Measurements from ENCODE around the gene CD300LB.

The CD300LB gene

GRCh38 chr17:74542727-74543383 is 11.6 kb upstream of the CD300LB start:
- ChIA-PET CTCF (no interaction called here), POLR2A (no interaction called here)
- no peak for DNase-seq (ENCODE audit: extremely low spot score)
- TF ChIP-seq ZNF384 (IDR thresholded peaks at IDR 0.05) (no peak), SP1 (IDR thresholded peaks at IDR 0.05) (no peak), FOXA1 (IDR thresholded peaks at IDR 0.05) (no peak), NFRKB (IDR thresholded peaks at IDR 0.05) (no peak), FOXK2 (IDR thresholded peaks at IDR 0.05) (no peak)

- ChIA-PET CTCF (no interaction called here), POLR2A (no interaction called here)
- TF ChIP-seq BHLHE40 (IDR thresholded peaks at IDR 0.05; ENCODE audit: borderline replicate concordance) (no peak), NFRKB (IDR thresholded peaks at IDR 0.05) (no peak), ZNF384 (IDR thresholded peaks at IDR 0.05) (no peak), SP1 (IDR thresholded peaks at IDR 0.05) (no peak), LEF1 (IDR thresholded peaks at IDR 0.05; ENCODE audit: borderline replicate concordance) (no peak)
- no peak for DNase-seq (ENCODE audit: extremely low spot score)
Measured at GRCh38 chr17:74542166-74542565, 10.9 kb upstream of the CD300LB start.

GRCh38 chr17:74541176-74542111 is 10.2 kb upstream of the CD300LB start:
- CTCF ChIA-PET = no interaction called here

GRCh38 chr17:74539281-74539820 is 8.1 kb upstream of the CD300LB start:
- CTCF ChIA-PET = no interaction called here
- TF ChIP-seq ELF4 (IDR thresholded peaks at IDR 0.05) (no peak), TARDBP (IDR thresholded peaks at IDR 0.05) (no peak), FOXK2 (IDR thresholded peaks at IDR 0.05) (no peak), FOXA1 (IDR thresholded peaks at IDR 0.05) (no peak), SP1 (IDR thresholded peaks at IDR 0.05) (no peak), ZNF384 (IDR thresholded peaks at IDR 0.05) (no peak), BHLHE40 (IDR thresholded peaks at IDR 0.05; ENCODE audit: borderline replicate concordance) (no peak), PKNOX1 (IDR thresholded peaks at IDR 0.05) (no peak), SUZ12 (IDR thresholded peaks at IDR 0.05) (no peak), FOXM1 (IDR thresholded peaks at IDR 0.05; ENCODE audit: borderline replicate concordance) (no peak), NFRKB (IDR thresholded peaks at IDR 0.05) (no peak), L3MBTL2 (conservative IDR thresholded peaks at IDR 0.05) (no peak), ARNT (IDR thresholded peaks at IDR 0.05) (no peak), HDGF (IDR thresholded peaks at IDR 0.05; ENCODE audit: borderline replicate concordance) (no peak)
- no peak for DNase-seq (ENCODE audit: extremely low spot score)
- POLR2A ChIA-PET = no interaction called here

More at GRCh38 chr17:74541176-74542111, 10.2 kb upstream of the CD300LB start:
- TF ChIP-seq HDGF (IDR thresholded peaks at IDR 0.05; ENCODE audit: borderline replicate concordance) (no peak), CTBP1 (IDR thresholded peaks at IDR 0.05; ENCODE audit: borderline replicate concordance) (no peak), FOXK2 (IDR thresholded peaks at IDR 0.05) (no peak), FOXA1 (IDR thresholded peaks at IDR 0.05) (no peak), L3MBTL2 (conservative IDR thresholded peaks at IDR 0.05) (no peak), SP1 (IDR thresholded peaks at IDR 0.05) (no peak), ZNF384 (IDR thresholded peaks at IDR 0.05) (no peak), NFRKB (IDR thresholded peaks at IDR 0.05) (no peak), ARNT (IDR thresholded peaks at IDR 0.05) (no peak), BHLHE40 (IDR thresholded peaks at IDR 0.05; ENCODE audit: borderline replicate concordance) (no peak), FOXM1 (IDR thresholded peaks at IDR 0.05; ENCODE audit: borderline replicate concordance) (no peak), ELF4 (IDR thresholded peaks at IDR 0.05) (no peak), TARDBP (IDR thresholded peaks at IDR 0.05) (no peak), LEF1 (IDR thresholded peaks at IDR 0.05; ENCODE audit: borderline replicate concordance) (no peak), PKNOX1 (IDR thresholded peaks at IDR 0.05) (no peak), SUZ12 (IDR thresholded peaks at IDR 0.05) (no peak)
- no peak for DNase-seq (ENCODE audit: extremely low spot score)
- POLR2A ChIA-PET = no interaction called here

- TF ChIP-seq TARDBP (IDR thresholded peaks at IDR 0.05) (no peak), ARNT (IDR thresholded peaks at IDR 0.05) (no peak), ZNF384 (IDR thresholded peaks at IDR 0.05) (no peak), NFRKB (IDR thresholded peaks at IDR 0.05) (no peak), HDGF (IDR thresholded peaks at IDR 0.05; ENCODE audit: borderline replicate concordance) (no peak), FOXK2 (IDR thresholded peaks at IDR 0.05) (no peak), FOXM1 (IDR thresholded peaks at IDR 0.05; ENCODE audit: borderline replicate concordance) (no peak), BHLHE40 (IDR thresholded peaks at IDR 0.05; ENCODE audit: borderline replicate concordance) (no peak), L3MBTL2 (conservative IDR thresholded peaks at IDR 0.05) (no peak), CTBP1 (IDR thresholded peaks at IDR 0.05; ENCODE audit: borderline replicate concordance) (no peak)
- ChIA-PET CTCF (no interaction called here), POLR2A (interaction anchor here (0.9 kb wide), 1 partner anchor 9 kb away, joined by 3 read pairs; no protein-coding TSS in a partner anchor)
- DNase-seq (ENCODE audit: extremely low spot score) = no peak
Measured at GRCh38 chr17:74536890-74537289, 5.6 kb upstream of the CD300LB start.

- CTCF ChIA-PET = interaction anchor here (1.6 kb wide), 1 partner anchor 164 kb away, joined by 7 read pairs; no protein-coding TSS in a partner anchor
- POLR2A ChIA-PET = no interaction called here
- no peak for DNase-seq (ENCODE audit: extremely low spot score)
Measured at GRCh38 chr17:74532115-74532514, 840 bp upstream of the CD300LB start.

More at GRCh38 chr17:74532115-74532514, 840 bp upstream of the CD300LB start:
- TF ChIP-seq L3MBTL2 (conservative IDR thresholded peaks at IDR 0.05) = no peak
- no peak for TF ChIP-seq BHLHE40 (IDR thresholded peaks at IDR 0.05; ENCODE audit: borderline replicate concordance)
- no peak for TF ChIP-seq ARNT (IDR thresholded peaks at IDR 0.05)
- TF ChIP-seq SP1 (IDR thresholded peaks at IDR 0.05) = no peak

Measured in HEK293T (cell line).